NCI-H2227 treated with DMSO at 0.1 percent for 48 hours (cell line): Measurements from ENCODE around the gene PRDM16.

Experiments used
- DNase-seq: peaks from one replicate; lab custom pipeline; 2025; lab: John Stamatoyannopoulos, UW

Gene PRDM16

DNA sequence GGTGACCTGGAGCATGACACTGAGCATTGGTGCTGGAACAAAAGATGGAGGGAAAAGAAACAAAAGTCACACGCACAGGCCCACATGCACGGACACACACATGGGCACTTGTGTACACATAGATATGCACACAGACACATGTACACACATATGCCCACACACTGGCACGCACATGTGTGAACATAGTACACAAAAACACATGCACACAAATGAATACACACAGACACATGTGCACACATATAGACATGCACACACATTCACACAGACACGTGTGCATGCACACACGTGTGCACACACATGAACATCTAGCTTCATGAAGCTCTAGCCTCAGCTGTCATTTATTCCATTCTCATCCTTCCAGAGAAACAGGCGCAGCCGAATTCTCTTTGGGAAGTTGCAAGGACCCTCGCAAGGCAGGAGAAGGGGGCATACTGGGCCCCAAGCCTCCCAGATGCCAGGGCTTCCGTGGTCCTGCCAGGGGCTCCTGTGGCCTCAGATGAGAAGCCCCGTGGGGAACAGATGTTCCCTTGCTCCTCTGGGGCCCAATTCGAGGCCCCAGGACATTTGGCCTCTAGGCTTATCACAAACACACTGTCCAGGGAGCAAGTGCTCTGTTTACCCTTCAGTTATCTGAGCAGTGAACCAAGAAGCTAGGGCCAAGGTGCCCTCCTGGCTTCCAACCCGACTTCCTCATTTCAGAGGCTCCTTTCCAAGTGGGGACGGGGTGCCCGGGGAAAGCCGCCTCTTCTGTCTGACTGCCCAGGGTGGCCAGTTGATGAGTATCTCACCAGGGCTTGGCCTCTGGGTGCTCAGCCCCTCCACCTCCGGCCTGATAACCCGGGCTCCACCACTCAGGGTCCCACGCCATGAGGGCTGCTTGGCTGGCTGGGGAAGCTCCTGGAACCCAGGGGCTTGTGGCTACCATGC, 269.1 kb downstream of the PRDM16 start:
- DNase-seq, result no peak

DNA sequence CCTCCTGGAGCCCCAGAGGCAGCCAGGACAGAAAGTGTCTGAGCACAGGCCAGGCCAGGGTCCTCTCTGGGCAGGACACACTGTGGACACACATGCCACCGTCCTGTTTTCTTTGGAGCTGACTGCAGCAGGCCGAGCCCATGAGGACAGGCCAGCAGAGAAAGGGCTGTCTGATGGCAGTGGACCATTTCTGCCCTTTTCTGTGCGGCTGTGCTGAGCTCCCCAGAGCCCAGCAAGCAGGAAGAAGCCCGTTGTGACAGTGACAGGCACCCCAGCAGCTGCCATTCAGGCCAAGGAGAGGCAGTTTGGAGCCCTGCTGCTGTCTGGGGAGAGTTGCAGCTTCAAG, 269.7 kb downstream of the PRDM16 start:
- DNase-seq, result no peak

DNA sequence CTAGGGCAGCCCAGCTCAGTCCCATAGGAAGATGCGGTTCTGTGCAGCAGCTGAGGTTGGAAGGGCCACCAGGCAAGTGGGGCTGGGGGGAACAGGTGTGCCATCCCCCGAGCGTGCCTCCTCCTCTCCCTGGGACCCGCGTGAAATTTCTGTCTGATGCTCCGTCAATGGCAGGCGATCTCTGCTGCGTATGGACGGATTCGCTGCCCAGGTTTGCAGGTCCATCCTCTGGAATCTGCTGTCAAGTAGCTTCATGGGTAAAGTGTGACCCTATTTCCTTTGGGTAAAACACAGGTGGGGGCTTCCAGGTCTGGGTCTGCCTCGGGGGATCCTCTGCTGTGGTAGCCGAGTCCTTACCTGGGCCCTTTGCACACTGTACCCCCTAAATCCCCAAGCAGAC, 270.9 kb downstream of the PRDM16 start:
- DNase-seq, result no peak

DNA sequence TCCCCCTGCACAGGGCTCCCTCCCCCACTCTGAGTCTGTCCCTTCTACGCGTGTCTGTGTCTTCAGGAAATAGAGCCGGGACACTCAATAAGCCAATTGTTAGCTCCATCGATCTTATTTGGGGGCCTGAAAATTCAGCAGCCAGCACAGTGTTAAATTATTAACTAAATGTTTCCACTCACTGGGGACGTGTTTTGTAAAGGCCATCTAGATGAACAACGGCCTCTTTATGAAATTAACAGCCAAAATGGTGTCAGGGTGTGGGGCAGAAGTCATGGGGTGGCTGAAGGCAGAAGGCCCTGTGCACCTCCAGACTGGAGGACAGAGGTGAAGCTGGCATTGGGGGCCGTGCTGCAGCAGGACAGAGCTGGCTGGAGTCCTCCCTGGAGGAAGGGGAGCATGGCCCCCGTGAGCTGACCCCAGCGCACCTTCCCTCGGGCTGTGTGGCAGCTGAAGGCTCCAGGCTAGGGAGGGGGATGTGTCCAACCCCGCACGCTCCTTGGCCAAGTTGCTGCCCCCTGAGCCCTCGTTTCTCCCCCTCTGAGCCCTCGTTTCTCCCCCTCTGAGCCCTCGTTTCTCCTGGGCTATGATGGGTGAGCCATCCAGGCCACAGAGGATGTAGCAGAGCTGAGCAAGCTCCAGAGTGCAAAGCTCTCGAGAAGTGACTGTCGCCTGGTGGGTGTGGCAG, 271.7 kb downstream of the PRDM16 start:
- no peak for DNase-seq

DNA sequence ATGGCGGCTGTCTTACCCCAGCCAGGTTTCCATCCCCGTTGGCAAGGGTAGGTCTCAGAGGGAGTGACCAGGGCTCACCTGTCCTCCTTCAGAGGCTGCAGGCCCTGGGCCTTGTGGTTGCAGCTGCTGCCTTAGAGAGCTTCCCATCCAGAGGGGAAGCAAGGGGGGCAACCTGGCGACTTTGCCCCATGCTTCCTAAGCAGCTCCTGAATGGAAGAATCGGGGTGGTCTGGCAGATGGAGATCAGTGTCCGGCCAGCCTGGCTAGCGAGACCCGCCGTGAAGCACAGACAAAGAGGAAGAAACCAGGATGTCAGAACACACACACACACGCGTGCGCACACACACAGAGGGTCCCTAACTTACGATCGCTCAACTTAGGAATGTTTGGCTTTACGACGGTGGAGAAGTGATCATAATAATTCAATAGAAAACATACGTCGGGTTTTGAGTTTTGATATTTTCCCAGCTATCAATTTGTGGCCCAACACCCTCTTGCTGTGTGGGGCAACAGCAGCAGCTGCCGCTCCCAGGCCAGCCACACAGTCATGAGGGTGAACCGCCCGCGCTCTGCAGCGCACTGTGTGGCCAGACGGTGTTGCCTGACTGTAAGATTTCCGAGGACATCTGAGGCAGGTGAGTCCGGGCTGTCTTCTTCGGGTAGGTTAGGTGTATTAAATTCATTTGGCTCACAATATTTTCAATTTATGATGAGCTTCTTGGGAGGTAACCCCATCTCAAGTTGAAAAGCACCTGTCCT, 272.4 kb downstream of the PRDM16 start:
- DNase-seq, result no peak

DNA sequence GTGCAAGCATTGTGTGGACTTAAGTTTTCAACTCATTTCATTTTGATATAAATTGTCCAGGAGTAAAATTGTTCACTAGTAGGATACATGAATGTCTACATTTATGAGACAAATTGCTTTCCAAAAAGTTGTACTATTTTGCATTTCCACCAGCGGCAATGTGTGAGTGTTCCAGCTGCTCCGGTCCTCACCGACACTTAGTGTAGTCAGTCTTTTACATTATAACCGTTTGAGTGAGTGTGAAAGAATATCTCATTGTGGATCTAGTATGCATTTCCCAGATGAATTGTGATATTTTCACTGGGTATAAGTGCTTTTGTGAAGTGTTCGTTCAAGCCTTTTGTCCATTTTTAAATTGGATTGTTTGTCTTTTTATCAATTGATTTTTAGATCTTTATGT, 274.0 kb downstream of the PRDM16 start:
- DNase-seq, result no peak

DNA sequence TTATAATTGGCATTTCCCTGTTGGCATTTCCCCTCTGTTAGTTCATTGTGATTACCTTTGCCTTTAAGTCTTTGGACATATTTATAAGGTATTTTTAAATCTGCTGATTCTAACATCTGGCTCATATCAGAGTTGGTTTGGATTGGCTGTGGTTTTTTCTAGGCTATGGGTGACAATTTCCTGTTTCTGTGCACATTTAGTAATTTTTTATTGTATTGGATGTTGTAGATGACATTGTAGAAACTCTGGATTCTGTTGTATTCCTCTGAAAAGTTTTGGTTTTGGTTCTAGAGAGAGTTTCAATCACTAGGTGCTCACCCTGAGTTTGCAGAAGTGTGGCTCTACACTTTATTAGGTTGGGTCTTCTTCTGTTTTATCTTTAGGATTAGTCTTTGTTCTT, 275.4 kb downstream of the PRDM16 start:
- no peak for DNase-seq

DNA sequence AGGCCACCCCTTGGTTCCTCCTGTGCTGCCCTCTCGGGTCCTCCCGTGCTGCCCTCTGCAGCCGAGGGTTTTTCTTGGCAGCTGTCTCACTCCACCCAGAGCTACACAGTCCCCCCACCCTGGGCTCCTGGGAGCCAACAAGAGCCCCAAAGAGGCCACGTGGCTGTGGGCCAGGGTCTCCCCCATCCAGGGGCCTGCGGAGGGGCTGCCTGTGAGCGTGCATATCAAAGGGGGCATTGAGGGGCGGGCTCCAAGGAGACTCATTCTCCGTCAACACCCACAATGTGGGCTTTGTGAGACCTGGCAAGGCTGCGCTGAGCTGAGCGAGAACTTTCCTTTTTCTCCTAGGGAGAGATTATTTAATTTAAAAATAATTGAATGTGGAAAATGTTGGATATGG, 276.8 kb downstream of the PRDM16 start:
- no peak for DNase-seq

DNA sequence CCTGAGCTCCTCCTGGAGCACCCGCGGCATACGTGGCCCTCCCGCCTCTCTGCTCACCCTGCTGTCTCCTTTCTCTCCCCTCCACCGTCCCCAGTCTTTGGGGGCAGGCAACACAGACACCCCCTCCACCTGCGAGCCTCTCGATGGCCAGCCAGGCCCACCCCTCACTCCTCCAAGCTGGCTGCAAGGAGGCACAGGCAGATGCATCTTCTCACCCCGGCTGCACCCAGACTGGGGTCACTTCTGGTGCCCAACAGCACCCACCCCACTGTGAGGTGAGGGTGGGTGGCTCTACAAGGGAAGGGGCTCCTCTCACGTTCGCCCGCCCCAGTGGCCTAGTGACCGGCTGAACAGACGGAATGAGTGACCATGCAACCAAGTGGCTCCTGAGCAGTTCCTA, 277.5 kb downstream of the PRDM16 start:
- no peak for DNase-seq

DNA sequence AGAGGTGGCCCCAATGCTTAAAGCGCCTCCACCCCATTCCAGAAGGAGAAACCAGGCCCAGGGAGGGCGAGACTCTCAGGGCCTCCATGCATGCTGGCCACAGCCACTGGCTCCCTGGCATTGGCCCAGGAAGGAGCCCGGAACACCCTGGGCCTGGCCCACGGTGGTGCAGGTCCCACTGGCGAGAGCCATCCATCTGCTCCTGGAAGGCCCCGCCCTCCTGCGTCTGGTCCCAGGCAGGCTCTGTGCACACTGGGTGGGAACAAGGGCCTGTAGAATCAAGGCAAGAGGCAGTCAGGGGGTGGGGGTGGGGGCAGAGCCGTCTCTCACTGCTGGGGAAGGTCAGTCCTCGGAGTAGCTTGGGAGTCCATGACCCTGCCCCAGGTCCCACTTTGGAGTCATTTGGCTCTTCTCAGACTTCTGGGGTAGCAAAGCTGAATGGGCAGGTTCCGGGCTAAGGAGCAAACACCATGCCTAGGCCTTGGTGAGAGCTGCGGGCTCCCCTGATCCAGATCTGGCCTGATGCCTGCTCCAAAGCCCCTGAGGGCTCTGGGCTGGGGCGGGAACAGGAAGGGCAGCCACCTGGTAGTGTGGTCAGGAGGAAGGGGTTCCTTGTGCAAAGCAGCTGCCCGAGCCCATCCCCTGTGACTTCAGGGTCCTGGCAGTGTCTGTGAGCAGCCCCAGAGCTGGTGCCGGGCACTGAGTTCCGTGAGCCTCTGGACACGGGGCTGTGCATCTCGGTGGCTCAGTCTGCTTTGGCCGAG, 278.4 kb downstream of the PRDM16 start:
- no peak for DNase-seq

DNA sequence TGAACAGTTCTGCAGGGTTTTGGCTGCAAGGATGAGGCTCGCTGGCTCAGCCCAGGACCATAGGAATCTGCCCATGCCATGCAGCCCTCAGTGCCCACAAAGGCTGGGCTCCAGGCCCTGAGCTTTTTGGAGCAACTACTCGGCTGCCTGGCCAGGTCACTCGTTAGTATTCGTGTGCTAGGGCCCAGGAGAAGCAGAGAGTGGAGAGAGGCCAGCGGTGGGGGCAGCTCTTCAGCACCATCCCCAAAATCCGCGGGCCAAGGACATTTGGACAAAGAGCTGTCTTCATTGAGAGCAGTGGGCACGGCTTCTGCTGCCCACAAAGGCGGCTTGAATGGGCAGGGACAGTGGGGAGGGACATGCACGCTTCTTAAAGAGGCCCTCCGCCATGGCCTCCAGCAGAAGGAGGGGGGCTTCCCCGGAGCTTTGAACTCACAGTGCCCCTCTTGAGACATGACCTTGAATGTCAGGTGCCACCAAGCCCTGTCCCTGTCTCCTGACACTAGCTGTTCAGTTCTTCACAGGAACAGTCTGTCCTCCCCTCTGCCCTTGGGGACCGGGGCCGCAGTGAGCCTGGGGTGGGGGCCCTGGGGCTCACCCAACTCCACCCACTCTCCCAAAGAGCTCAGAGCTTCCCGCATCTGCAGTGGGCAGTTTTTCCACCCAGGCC, 279.3 kb downstream of the PRDM16 start:
- DNase-seq, result no peak

DNA sequence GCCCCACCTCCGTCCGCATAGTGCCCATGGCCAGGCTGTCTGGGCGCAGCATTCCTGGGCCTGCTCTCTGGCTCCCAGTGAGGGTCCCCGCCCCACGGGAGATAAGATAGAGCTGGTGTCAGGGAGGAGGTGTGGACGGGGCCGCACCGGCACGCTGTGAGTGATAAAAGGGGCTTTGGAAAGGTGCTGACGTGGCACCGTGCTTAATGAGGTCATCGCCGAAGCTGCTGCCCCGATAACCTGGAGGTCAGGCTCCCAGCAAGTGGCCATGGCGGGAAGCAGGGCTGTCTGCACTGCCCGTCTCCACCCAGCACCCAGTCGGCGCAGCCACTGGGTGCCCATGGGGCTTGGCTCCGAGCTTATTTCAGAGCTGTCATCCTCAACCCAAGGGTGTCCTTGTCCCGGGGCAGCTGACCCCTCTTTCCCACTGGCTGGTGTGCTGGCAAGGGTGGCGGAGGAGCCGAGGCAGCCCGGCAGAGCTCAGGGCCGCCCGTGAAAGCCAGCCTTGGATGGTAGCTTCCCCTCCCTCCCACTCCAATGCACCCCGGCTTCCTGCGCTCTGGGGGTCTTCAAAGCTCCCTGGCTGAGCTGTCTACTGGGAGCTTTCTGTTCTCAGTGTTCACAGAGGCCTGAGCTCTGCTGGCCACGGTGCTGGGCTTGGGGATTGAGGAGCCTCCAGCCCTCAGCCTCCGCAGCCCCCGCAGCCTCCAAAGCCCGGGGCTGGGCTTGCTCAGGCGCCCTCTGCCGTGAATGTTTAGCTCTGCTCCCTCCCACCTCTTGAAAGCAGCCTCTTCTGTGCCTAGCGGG, 280.4 kb downstream of the PRDM16 start:
- no peak for DNase-seq

DNA sequence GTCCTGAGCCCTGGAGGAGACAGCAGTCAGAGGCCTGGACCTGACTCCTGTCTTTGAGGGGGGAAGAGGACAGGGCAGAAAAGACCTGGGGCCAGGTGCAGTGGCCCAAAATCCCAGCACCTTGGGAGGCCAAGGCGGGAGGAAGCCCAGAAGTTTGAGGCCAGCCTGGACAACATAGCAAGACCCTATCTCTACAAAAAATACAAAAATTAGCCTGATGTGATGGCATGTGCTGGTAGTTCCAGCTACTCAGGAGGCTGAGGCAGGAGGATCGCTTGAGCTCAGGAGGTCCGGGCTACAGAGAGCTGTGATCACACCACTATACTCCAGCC, 280.9 kb downstream of the PRDM16 start:
- no peak for DNase-seq

DNA sequence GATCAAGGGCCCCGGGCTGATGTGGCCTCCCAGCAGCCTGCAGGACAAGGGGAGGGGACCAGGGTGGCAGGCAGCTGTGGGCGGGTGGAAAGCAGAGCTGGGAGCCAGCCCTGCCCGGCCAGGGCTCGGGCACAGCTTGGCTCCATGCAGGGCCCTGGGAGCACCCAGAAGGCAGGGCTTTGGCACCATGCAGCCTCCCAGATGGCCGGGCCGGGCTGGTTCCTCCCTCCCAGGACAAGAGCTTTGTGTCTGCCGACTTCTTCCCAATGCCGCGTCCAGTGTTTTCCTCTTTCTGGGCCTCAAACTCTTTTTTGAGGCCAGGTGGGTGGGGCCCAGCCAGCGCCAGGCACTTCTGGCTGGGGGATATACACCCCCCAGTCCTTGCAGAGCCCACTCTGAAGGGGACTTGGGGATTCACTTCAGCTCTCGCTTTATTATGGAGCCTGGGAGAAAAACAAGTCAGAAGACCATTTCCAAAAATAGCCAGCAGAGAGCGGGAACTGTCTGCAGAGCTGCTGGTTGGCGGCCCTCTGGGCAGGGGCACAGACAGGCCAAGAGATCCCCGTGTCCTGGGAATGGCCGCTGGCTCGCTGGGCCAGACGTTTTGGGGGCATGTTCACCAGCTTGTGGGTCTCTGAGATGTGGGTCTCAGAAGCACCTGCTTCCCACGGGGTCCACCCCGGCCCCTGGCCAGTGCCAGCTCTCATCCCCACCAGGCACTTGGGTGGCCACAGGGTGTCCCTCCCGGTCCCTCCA, 281.7 kb downstream of the PRDM16 start:
- no peak for DNase-seq

DNA sequence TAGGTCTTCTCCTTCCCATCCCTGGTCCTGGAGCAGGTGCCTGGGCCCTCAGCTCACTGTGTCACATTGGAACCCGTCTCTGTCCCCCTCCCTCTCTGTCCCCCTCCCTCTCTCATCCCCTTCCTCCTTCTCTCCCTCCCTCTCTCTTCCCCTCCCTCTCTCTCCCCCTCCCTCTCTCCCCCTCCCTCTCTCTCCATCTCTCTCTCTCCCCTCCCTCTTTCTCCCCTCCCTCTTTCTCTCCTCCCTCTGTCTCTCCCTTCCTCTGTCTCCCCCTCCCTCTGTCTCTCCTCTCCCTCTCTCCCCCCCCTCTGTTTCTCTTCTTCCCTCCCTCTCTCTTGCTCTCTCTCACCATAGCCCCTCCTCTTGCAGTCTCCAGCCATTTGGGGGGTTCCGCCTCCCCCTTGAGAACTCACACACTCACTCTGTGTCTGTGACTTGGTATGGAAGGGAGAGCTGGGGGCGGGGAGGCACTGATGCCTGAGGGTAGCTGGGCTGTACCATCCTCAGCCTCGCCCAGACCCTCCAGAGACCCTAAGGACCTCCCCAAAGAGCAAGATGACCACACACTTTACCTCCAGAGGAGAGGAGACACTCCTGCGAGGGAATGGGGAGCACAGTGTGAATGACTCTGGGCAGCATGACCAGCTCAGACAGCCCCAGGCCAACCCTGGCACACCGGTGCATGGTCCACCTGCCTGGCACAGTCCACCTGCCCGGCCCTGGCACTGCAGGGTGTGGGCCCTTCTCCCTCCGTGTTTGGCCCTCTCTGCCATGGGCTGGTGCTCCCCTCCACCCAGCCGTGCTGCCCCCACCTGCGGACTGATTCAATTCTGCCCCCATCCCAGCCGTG, 282.7 kb downstream of the PRDM16 start:
- peak; percentile 18 for DNase-seq

DNA sequence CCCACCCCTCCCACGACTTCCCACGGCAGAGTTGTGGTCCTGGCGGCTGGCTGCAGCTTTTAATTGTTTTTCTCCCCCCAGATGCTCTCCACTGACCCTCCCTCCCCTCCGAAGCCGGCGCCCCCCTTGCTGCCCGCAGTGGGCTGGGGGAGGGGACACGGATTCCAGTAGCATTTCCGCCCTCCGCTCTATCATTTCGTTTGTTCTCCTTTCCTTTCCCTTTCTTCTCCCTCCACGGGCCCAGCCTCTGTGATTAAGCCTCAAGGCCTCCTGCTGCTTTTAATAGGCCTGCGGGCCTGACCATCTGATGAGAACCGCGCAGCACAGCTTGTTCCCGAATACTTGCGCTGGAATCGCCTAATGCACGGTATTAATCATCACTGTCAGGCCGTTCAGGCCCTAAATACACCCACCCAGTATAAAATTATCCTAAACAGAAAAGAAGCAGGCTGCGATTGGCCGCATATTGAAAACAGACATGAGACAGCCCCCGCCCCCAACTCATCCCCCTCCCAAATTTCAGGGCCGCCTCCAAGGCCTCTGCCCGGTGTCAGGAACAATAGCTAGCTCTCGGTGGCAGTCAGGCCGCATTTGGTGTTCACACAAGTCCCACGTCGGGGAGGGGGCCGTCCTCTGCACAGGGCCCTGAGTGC, 283.4 kb downstream of the PRDM16 start:
- DNase-seq, result peak; percentile 93

DNA sequence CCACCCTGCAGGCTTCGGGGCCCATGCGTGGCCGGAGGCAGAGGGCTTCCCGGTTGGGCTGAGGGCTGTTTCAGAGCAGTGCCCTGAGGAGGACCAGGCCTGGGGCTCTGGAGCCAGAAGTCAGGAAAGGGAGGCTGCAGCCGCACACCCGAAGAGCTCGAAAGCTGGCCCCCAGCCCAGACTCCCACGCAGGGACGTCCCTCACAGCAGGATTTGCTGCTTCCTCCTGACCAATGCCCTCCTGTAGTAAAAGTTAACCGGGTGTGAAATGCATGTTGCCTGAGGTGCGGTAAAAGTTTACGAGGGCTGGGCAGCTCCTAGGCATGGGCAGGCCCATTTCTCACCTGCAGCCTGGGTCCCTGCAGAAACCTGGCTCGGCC, 283.9 kb downstream of the PRDM16 start:
- no peak for DNase-seq

DNA sequence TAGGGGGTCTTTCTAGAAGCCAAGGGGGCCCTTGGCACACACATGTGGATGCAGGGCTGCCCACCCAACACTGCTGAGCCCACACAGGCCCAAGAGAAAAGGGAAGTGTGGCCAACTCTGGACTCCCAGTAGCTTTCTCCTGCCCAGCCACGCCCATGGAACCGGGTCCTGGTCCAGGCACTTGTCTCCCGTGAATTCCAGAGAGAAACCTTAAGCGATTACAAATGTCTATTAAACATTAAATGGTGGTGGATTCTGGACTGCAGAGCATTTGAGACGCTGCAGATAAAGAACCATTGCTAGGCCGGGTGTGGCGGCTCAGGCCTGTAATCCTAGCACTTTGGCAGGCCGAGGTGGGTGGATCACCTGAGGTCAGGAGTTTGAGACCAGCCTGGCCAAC, 284.9 kb downstream of the PRDM16 start:
- no peak for DNase-seq

DNA sequence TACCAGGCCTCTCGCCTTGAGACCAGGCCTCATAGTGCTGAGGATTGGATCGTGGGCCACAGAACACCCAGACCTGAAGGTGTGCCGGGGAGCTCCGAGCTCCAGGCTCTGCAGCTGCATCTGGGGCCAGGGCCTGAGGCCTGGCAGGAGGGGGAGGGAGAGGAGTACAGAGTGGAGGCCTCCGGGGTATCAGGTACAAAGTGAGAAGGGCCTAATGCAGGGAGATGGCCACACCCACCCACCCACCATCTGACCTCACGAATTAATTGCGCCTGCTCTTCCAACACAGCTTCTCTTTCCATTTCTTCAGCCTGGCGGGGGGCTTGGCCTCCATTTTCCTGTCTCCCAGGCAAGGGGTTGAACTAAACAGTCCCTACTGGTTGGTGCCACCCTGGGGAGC, 286.1 kb downstream of the PRDM16 start:
- no peak for DNase-seq
